ENCODE data around the gene RHOB.

RHOB gene

DNA sequence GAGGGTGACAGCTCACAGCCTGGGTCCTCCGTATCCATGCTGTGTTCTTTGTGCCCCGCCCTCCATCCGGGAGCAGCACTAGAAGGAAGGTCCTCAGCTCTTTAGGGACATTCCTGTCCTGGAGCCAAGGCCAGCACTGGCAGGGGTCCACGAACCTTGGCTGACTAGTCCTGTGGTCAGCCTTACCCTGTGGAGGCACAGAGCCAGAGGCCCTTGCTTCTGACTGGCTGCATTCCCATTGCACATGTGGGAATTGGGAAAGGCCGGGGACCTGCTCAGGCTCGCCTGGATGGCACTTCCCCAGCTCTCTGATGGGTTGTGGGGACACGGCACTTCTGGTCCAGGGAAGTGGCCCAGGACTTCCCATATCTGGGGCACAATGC, 24.9 kb upstream of the RHOB start:
- TF ChIP-seq, protein P1, sequence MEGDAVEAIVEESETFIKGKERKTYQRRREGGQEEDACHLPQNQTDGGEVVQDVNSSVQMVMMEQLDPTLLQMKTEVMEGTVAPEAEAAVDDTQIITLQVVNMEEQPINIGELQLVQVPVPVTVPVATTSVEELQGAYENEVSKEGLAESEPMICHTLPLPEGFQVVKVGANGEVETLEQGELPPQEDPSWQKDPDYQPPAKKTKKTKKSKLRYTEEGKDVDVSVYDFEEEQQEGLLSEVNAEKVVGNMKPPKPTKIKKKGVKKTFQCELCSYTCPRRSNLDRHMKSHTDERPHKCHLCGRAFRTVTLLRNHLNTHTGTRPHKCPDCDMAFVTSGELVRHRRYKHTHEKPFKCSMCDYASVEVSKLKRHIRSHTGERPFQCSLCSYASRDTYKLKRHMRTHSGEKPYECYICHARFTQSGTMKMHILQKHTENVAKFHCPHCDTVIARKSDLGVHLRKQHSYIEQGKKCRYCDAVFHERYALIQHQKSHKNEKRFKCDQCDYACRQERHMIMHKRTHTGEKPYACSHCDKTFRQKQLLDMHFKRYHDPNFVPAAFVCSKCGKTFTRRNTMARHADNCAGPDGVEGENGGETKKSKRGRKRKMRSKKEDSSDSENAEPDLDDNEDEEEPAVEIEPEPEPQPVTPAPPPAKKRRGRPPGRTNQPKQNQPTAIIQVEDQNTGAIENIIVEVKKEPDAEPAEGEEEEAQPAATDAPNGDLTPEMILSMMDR (IDR thresholded peaks at IDR 0.05; ENCODE audit: low read depth, low read length, missing control alignments): no peak
- in situ Hi-C loops (cut with HindIII; ENCODE audit: low sequenced_read_pairs): no loop called here
- H3K4me3 ChIP-seq (ENCODE audit: low read depth, low read length): no peak overlapping the region
- DNase-seq (ENCODE audit: low read depth): peak; percentile 80

DNA sequence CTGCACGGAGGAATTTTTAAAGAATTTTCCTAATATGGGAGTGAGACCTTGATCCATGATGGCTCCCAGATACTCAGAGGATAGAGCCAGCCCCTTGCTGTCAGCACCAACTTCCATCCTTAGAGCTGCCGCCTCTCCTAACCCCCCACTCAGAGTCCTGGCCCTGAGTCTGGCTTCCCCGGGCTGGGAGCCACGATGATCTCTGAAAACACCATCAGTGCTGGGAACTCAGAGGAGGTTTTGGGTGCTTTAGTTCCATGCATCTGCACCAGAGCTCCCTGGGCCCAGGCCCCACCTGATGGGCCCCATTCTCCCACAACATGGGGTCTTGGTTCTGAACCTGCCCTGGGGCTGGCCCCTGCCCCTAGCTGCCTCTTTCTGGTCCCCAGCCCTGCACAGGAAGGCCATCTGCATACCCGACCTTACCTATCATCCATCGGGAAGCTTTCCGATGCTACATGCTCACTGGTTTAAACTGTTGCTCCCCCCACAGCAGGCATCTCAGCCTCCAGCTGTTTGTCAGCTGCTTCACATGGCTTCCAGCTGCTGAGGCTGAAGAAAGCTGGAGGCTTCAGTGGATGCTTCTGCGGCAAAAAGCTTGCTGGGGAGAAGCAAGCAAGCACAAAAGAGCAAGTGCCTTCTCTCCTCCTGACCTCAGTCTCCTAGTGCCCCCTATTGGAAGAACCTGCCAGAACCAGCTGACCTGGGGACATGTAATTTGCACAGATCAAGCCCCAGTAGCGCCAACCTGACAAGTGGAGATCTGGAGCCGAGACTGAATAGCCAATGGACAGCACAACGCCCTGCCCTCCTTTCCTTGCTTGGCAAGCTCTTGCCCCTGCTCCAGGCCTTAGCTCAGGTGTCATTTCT, 24.2 kb upstream of the RHOB start:
- no peak overlapping the region for H3K4me3 ChIP-seq (ENCODE audit: low read depth, low read length)
- in situ Hi-C loops (cut with HindIII; ENCODE audit: low sequenced_read_pairs): no loop called here
- no peak for DNase-seq (ENCODE audit: low read depth)
- TF ChIP-seq, protein P1 (IDR thresholded peaks at IDR 0.05; ENCODE audit: low read depth, low read length, missing control alignments): peak; percentile 16

DNA sequence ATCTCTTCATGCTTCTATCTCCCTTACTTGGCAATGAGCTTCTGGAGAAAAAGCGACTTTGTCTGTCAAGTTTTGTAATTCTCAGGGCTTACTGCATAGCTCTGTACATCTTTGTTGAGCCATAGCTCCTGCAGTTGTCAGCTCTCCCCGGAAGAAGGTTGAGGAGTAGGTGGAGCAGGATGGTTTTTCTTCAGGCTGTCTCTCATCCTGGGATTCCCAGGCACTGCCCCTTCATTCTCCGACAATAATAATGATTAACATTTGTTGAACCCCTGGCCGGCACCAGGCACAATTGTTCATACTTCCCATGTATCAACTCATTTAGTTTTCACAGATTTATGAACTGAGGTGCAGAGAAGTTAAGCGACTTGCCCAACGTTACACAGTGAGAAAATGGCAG, 23.5 kb upstream of the RHOB start:
- no peak overlapping the region for H3K4me3 ChIP-seq (ENCODE audit: low read depth, low read length)
- no peak for DNase-seq (ENCODE audit: low read depth)
- TF ChIP-seq, protein P1 (IDR thresholded peaks at IDR 0.05; ENCODE audit: low read depth, low read length, missing control alignments): no peak
- in situ Hi-C loops (cut with HindIII; ENCODE audit: low sequenced_read_pairs): no loop called here

DNA sequence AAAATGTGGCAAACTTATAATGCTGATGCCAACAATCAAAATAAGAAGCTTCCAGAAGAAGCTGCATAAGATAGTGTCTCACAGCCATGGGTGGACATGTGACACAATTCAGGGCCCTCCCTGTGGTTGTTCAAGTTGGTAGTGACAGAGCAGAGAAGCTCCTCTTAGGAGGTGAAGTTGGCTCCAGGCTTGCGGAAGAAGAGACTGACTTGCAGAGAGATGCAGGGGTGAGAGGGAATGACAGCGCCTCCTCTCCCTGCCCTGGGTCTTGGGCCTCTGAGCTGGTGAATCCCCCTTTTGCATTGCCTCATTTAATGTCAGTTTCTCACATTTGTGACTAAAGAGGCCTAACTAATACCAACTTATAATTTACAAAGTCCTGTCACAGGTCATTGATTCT, 23.0 kb upstream of the RHOB start:
- DNase-seq (ENCODE audit: low read depth): no peak
- H3K4me3 ChIP-seq (ENCODE audit: low read depth, low read length): no peak overlapping the region
- TF ChIP-seq, protein P1 (IDR thresholded peaks at IDR 0.05; ENCODE audit: low read depth, low read length, missing control alignments): no peak
- in situ Hi-C loops (cut with HindIII; ENCODE audit: low sequenced_read_pairs): no loop called here

DNA sequence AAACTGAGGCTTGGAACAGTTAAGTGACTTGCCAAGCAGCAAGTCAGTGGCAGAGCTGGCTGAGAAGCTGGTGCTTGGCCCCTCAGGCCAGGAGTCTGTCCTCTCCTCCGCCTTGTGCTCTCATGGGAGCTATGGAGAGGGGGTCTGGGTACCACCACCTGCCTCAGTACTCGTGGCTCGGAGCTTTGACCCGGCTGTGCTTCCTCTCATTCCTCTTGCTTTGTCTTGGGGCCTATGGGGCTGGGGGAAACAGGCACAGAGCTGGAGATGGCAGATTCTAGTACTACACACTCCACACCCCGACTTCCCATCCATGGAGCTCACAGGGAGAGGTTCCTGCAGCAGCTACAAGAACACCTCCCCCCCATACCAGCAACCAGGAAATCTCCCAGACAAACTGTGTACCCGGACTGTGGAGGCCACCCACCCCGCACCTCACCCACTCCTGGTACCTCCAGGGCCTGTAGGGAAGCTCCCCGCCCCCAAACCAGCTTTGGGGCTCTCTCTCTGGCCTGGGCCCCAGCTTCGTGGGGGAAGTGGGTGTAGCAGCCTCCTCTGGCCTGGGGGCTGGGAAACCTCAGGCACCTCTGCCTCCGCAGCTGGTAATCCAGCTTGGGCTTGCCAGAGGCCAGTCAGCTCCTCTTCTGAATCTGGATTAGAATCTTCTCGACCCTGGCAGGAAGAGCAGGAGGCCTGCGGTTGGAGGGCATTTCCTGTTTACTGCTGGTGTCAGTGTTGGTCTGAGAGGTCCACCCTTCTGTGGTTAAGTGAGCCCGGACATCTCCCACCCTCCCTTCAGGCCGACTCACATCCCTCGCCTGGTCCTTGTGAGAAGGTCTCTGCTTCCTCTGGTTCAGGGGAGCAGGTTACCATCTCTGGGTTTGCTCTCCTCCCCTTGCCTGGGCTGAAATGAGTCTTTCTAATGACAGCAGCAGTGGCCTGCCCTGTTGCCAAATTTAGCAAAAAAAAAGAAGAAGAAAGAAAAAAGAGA, 22.3 kb upstream of the RHOB start:
- H3K4me3 ChIP-seq (ENCODE audit: low read depth, low read length): no peak overlapping the region
- TF ChIP-seq, protein P1 (IDR thresholded peaks at IDR 0.05; ENCODE audit: low read depth, low read length, missing control alignments): no peak
- no peak for DNase-seq (ENCODE audit: low read depth)
- in situ Hi-C loops (cut with HindIII; ENCODE audit: low sequenced_read_pairs): no loop called here

DNA sequence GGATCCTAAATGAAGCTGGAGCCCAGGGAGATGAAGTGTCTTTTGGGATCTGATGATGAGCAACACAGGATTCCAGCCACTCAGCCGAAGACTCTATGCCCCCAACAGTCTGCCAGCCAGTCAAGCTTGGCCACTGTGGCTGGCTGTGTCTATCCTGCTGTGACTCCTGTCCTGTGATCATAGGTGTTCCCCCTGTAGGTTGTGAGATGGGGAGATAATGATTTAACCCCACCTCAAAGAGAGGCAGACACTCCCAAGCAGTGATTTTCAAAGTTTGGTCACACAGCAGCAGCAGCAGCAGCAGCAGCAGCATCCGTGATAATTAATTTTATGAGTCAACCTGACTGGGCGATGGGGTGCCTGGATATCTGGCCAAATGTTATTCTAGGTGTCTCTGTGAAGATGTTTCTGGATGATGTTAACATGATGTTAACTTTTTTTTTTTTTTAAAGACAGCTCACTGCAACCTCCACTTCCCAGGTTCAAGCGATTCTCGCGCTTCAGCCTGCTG, 21.4 kb upstream of the RHOB start:
- no peak overlapping the region for H3K4me3 ChIP-seq (ENCODE audit: low read depth, low read length)
- no peak for DNase-seq (ENCODE audit: low read depth)
- TF ChIP-seq, protein P1 (IDR thresholded peaks at IDR 0.05; ENCODE audit: low read depth, low read length, missing control alignments): no peak
- in situ Hi-C loops (cut with HindIII; ENCODE audit: low sequenced_read_pairs): no loop called here
